Stimulated activated CD4-positive, alpha-beta T cell treated with anti-CD3 and anti-CD28 coated beads, Interleukin-15, amount 100 ng/mL, for 48 hours (primary cell): ENCODE measurements around the gene AKIP1.
A peak's percentile ranks its signal among the peaks of the same experiment; 100 is the strongest.

ENCODE experiments used
- DNase-seq, 2 donors: peaks; one replicate each; pipeline ENCODE4 v3.0.0-alpha.2; 2020; ENCODE audit warnings: low read depth in 2 of 2

Gene AKIP1

GRCh38 chr11:8959546-8960166 is 48.7 kb downstream of the AKIP1 start:
- DNase-seq = peak in 1 of 2 donors; percentile 21

DNA sequence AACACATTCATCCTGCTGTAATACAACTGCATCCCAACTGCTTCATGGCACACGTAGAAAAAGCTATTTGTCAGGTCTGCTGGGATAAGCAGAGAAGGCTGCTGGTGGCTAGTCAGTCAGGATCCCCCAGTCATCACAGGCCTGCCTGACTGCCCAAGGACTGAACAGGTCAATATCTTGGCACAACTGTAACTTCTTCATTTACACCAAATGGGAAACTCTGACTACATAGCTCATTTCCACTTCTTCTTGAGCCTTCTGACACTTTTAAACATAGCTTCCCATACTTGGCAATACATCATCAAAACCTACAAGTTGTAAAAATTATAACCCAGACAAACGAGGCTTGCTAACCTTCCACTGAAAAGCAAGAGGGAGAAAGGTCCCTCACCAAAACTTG is 50.4 kb downstream of the AKIP1 start:
- DNase-seq = no peak

- no peak for DNase-seq
These were observed 51.9 kb downstream of the AKIP1 start for GRCh38 chr11:8962841-8963240.

DNA sequence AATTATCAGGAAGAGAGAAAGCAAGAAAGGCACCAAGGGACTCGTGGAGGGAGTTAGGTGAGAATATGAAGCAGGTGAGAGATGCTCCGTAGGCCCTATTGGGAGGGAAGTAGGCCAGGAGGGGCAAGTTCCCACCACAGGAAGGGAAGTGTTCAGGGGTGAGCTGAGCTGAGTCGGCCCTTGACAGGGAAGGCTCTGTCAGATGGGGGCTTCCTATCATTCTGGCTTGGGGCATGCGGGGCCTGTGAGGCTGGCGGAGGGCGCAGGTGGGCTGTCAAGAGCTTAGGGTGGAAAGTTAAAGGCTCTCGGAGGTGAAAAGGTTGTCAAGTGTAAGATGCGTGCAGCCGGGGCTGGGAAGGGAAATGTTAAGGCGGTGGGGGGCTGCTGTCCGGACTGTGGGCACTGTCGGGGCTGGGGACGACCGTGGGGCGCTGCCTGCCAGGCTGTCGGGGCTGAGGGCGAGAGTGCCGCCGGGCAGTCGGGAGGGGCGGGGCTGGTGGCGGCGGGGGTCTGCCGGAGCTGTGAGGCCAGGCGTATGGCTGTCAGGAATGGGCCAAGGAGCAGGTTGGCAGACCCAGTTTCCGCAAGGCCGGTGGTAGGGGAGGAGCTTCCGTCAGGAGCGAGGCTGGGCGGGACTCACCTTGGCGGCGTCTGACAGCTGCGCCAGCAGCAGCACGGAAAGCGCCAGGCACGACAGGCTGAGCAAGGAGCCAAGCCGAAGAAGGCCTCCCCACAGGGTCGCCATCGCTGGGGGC is 52.8 kb downstream of the AKIP1 start:
- peak; percentile 58 to 67 for DNase-seq

- DNase-seq = peak; percentile 71 to 73
These were observed 53.6 kb downstream of the AKIP1 start, which contains the start of gene TMEM9B for GRCh38 chr11:8964324-8965320. TSS of gene TMEM9B (minus strand) at chr11:8964442. CDS start at chr11:8964313, 129 bp downstream.

DNA sequence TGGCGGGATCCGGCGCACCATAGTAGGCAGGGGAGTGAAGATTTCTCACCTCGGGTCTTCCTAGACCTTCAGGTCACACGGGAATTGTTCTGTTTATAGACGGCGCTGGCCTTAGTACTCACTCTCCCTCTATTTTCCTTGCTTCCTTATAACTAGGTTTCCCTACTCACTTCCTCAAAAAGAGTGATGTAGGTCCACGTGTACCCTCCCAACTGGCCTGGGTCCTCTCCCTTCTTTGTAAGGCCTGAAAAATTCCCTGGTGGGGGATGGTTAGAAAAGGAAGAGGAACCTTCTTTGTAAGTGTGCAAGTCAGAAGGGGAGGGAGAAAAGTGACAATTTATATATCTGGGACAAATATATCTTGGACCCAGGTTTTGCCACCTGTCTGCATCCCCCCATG is 56.2 kb downstream of the AKIP1 start:
- DNase-seq = no peak
